HEK293 (cell line): ENCODE measurements around the gene ABAT.

ENCODE experiments used
- CTCF ChIA-PET: fragments of 350-600 bp; formaldehyde crosslinking; extraction: SDS; loops from one replicate; lab custom pipeline; 2021; ENCODE audit warnings: antibody characterized with exemption; lab: Yijun Ruan, JAX
- POLR2A ChIA-PET: fragments of 300-600 bp; formaldehyde crosslinking; extraction: SDS; loops from one replicate; lab custom pipeline; 2020; ENCODE audit warnings: antibody characterized with exemption, inconsistent platforms; lab: Yijun Ruan, JAX
- H3K27ac ChIP-seq: fragments of 200-500 bp; sonication (Bioruptor generic); 2 replicates; pipeline ENCODE4 v1.5.1; 2014; ENCODE audit warnings: low read depth, low read length, control low read depth, inconsistent platforms; ENCODE audit errors: extremely low read depth
- H3K36me3 ChIP-seq, 2 experiments: fragments of 200-500 bp in 1 of 2; sonication (Bioruptor generic) in 1 of 2; 1 replicate in 1 of 2; 2 replicates in 1 of 2; pipeline ENCODE4 v1.5.1; 2014 to 2017; ENCODE audit warnings: inconsistent platforms in 2 of 2, low read length in 2 of 2; ENCODE audit not compliant: control insufficient read depth in 2 of 2, insufficient read depth in 1 of 2
- H3K4me1 ChIP-seq: fragments of 200-500 bp; sonication (Bioruptor generic); 2 replicates; pipeline ENCODE4 v1.5.1; 2014; ENCODE audit warnings: mild to moderate bottlenecking, low read length, inconsistent platforms; ENCODE audit not compliant: control insufficient read depth, insufficient read depth
- H3K4me3 ChIP-seq: 2 replicates; pipeline ENCODE4 v1.5.1; 2011; ENCODE audit warnings: low read depth, mild to moderate bottlenecking, control low read depth, low read length, moderate library complexity
- H3K9me3 ChIP-seq: fragments of 200-500 bp; sonication (Bioruptor generic); 2 replicates; pipeline ENCODE4 v1.5.1; 2014; ENCODE audit warnings: low read depth, low read length, inconsistent platforms; ENCODE audit not compliant: control insufficient read depth, insufficient read depth
- FEZF1 ChIP-seq: fragments of 450-650 bp; formaldehyde crosslinking; IDR thresholded peaks from 2 replicates; pipeline ENCODE4 v1.5.1; 2016; ENCODE audit warnings: missing biosample characterization, missing genetic modification characterization
- KLF8 ChIP-seq: fragments of 450-650 bp; formaldehyde crosslinking; IDR thresholded peaks from 2 replicates; pipeline ENCODE4 v1.5.1; 2016; ENCODE audit warnings: missing biosample characterization, missing genetic modification characterization
- MYNN ChIP-seq: fragments of 450-650 bp; formaldehyde crosslinking; IDR thresholded peaks from 2 replicates; pipeline ENCODE4 v1.5.1; 2016; ENCODE audit warnings: missing biosample characterization, missing genetic modification characterization, borderline replicate concordance
- PRDM1 ChIP-seq: fragments of 450-650 bp; formaldehyde crosslinking; IDR thresholded peaks from 2 replicates; pipeline ENCODE4; 2016; ENCODE audit warnings: missing biosample characterization, missing genetic modification characterization
- RBAK ChIP-seq: fragments of 450-650 bp; formaldehyde crosslinking; IDR thresholded peaks from 2 replicates; pipeline ENCODE4 v1.5.1; 2016; ENCODE audit warnings: missing biosample characterization, missing genetic modification characterization
- REST ChIP-seq: fragments of 450-650 bp; formaldehyde crosslinking; IDR thresholded peaks from 2 replicates; pipeline ENCODE4 v1.5.1; 2016; ENCODE audit warnings: missing biosample characterization, missing genetic modification characterization
- SCRT2 ChIP-seq: fragments of 450-650 bp; formaldehyde crosslinking; IDR thresholded peaks from 2 replicates; pipeline ENCODE4 v1.5.1; 2016; ENCODE audit warnings: missing biosample characterization, missing genetic modification characterization
- SETDB1 ChIP-seq: IDR thresholded peaks from one replicate; pipeline ENCODE4 v1.6.1; 2017; ENCODE audit warnings: mild to moderate bottlenecking, low read length, moderate library complexity, mixed read lengths; ENCODE audit not compliant: insufficient read length
- SP2 ChIP-seq: fragments of 450-650 bp; formaldehyde crosslinking; IDR thresholded peaks from 2 replicates; pipeline ENCODE4 v1.5.1; 2016; ENCODE audit warnings: missing biosample characterization, missing genetic modification characterization
- YY1 ChIP-seq: fragments of 450-650 bp; formaldehyde crosslinking; IDR thresholded peaks from 2 replicates; pipeline ENCODE4 v1.5.1; 2018; ENCODE audit warnings: missing biosample characterization, missing genetic modification characterization
- ZNF114 ChIP-seq: fragments of 450-650 bp; formaldehyde crosslinking; IDR thresholded peaks from 2 replicates; pipeline ENCODE4 v1.5.0; 2017; ENCODE audit warnings: missing biosample characterization, missing genetic modification characterization
- ZNF133 ChIP-seq: fragments of 450-650 bp; formaldehyde crosslinking; IDR thresholded peaks from 2 replicates; pipeline ENCODE4 v1.5.1; 2016; ENCODE audit warnings: missing biosample characterization, missing genetic modification characterization
- ZNF202 ChIP-seq: fragments of 450-650 bp; formaldehyde crosslinking; IDR thresholded peaks from 2 replicates; pipeline ENCODE4 v1.5.1; 2016; ENCODE audit warnings: missing biosample characterization, missing genetic modification characterization, borderline replicate concordance
- ZNF26 ChIP-seq: fragments of 450-650 bp; formaldehyde crosslinking; IDR thresholded peaks from 2 replicates; pipeline ENCODE4 v1.5.1; 2016; ENCODE audit warnings: missing biosample characterization, missing genetic modification characterization
- ZNF266 ChIP-seq: fragments of 450-650 bp; formaldehyde crosslinking; IDR thresholded peaks from 2 replicates; pipeline ENCODE4 v1.5.1; 2016; ENCODE audit warnings: missing biosample characterization, missing genetic modification characterization, low read depth
- ZNF335 ChIP-seq: fragments of 450-650 bp; formaldehyde crosslinking; conservative IDR thresholded peaks from 2 replicates; pipeline ENCODE4 v1.5.1; 2016; ENCODE audit warnings: missing biosample characterization, missing genetic modification characterization
- ZNF488 ChIP-seq: fragments of 450-650 bp; formaldehyde crosslinking; IDR thresholded peaks from 2 replicates; pipeline ENCODE4 v1.5.1; 2016; ENCODE audit warnings: missing biosample characterization, missing genetic modification characterization
- ZNF510 ChIP-seq: fragments of 450-650 bp; formaldehyde crosslinking; IDR thresholded peaks from 2 replicates; pipeline ENCODE4 v1.5.1; 2018; ENCODE audit warnings: mild to moderate bottlenecking, missing genetic modification characterization, missing biosample characterization; ENCODE audit not compliant: insufficient replicate concordance
- ZNF514 ChIP-seq: fragments of 450-650 bp; formaldehyde crosslinking; IDR thresholded peaks from 2 replicates; pipeline ENCODE4 v1.5.1; 2016; ENCODE audit warnings: missing biosample characterization, missing genetic modification characterization
- ZNF549 ChIP-seq: fragments of 450-650 bp; IDR thresholded peaks from 2 replicates; pipeline ENCODE4 v1.5.1; 2018; ENCODE audit warnings: missing biosample characterization, missing genetic modification characterization, mild to moderate bottlenecking, inconsistent platforms, moderate library complexity
- ZNF596 ChIP-seq: fragments of 450-650 bp; IDR thresholded peaks from 2 replicates; pipeline ENCODE4 v1.5.0; 2018; ENCODE audit warnings: missing biosample characterization, mild to moderate bottlenecking, missing genetic modification characterization, moderate library complexity
- ZNF776 ChIP-seq: fragments of 450-650 bp; formaldehyde crosslinking; IDR thresholded peaks from 2 replicates; pipeline ENCODE4 v1.5.0; 2017; ENCODE audit warnings: missing biosample characterization, missing genetic modification characterization, borderline replicate concordance
- ZNF791 ChIP-seq: fragments of 450-650 bp; formaldehyde crosslinking; IDR thresholded peaks from 2 replicates; pipeline ENCODE4 v1.5.1; 2016; ENCODE audit warnings: missing biosample characterization, missing genetic modification characterization
- ZSCAN23 ChIP-seq: fragments of 450-650 bp; formaldehyde crosslinking; IDR thresholded peaks from 2 replicates; pipeline ENCODE4 v1.5.1; 2016; ENCODE audit warnings: missing biosample characterization, missing genetic modification characterization
- ZSCAN30 ChIP-seq: fragments of 450-650 bp; IDR thresholded peaks from 2 replicates; pipeline ENCODE4 v1.5.1; 2018; ENCODE audit warnings: missing biosample characterization, mild to moderate bottlenecking, missing genetic modification characterization, moderate library complexity
- TF ChIP-seq, protein P1 (sequence below): fragments of 450-650 bp; formaldehyde crosslinking; IDR thresholded peaks from 2 replicates; pipeline ENCODE4 v1.5.1; 2016; ENCODE audit warnings: missing biosample characterization, missing genetic modification characterization

Gene ABAT

GRCh38 chr16:8689686-8690085 is 15.3 kb downstream of the ABAT start (continued):
- TF ChIP-seq ZNF335 = no peak
- peak; percentile 52 for TF ChIP-seq SETDB1
- TF ChIP-seq ZNF202 = no peak
- no peak for TF ChIP-seq ZNF266 (tag by site-specific recombination)
- TF ChIP-seq MYNN = no peak
- no peak for TF ChIP-seq YY1 (tag by site-specific recombination)
- TF ChIP-seq SP2 (tag by site-specific recombination) = no peak
- no peak for TF ChIP-seq ZNF114 (tag by site-specific recombination)
- TF ChIP-seq, protein P1, sequence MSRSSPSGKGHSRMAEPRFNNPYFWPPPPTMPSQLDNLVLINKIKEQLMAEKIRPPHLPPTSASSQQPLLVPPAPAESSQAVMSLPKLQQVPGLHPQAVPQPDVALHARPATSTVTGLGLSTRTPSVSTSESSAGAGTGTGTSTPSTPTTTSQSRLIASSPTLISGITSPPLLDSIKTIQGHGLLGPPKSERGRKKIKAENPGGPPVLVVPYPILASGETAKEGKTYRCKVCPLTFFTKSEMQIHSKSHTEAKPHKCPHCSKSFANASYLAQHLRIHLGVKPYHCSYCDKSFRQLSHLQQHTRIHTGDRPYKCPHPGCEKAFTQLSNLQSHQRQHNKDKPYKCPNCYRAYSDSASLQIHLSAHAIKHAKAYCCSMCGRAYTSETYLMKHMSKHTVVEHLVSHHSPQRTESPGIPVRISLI (tag by site-specific recombination) = no peak
- no peak for TF ChIP-seq ZNF791 (tag by site-specific recombination)
- TF ChIP-seq SCRT2 (tag by site-specific recombination) = peak; percentile 49
- no peak for TF ChIP-seq PRDM1
- TF ChIP-seq ZSCAN23 = no peak
- TF ChIP-seq, all 188 proteins: peak for 3

DNA sequence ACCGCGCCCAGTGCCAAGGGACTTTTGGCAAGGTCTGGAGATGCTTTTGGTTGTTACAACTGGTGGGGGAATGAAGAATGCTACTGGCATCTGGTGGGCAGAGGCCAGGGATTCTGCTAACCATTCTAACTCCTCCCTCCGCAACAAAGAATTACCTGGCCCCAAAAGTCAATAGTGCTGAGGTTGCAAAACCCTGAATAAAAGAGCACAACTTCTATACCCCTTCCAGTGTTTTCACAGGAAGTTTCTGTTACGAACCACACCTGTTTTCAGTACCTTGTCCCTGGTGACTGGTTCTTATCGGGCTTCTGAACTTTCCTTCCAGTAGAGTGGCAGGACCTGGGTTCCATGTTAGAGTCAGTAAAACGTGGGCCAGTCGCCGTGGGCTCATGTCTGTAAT is 17.3 kb downstream of the ABAT start:
- Histone ChIP-seq H3K4me3 (no peak overlapping the region), H3K36me3 (peaks cover 0 to 3% of the 10 kb centered on the region in 2 experiments; a peak in 1 of 3 replicates), H3K9me3 (no peaks in the 10 kb centered on the region), H3K27ac (no peak overlapping the region), H3K4me1 (no peaks in the 10 kb centered on the region)
- POLR2A ChIA-PET = no interaction called here
- CTCF ChIA-PET = no interaction called here
- TF ChIP-seq RBAK (tag by site-specific recombination) = no peak
- no peak for TF ChIP-seq ZNF26
- TF ChIP-seq FEZF1 (tag by site-specific recombination) = no peak
- no peak for TF ChIP-seq ZNF776 (tag by site-specific recombination)
- no peak for TF ChIP-seq ZNF514

DNA sequence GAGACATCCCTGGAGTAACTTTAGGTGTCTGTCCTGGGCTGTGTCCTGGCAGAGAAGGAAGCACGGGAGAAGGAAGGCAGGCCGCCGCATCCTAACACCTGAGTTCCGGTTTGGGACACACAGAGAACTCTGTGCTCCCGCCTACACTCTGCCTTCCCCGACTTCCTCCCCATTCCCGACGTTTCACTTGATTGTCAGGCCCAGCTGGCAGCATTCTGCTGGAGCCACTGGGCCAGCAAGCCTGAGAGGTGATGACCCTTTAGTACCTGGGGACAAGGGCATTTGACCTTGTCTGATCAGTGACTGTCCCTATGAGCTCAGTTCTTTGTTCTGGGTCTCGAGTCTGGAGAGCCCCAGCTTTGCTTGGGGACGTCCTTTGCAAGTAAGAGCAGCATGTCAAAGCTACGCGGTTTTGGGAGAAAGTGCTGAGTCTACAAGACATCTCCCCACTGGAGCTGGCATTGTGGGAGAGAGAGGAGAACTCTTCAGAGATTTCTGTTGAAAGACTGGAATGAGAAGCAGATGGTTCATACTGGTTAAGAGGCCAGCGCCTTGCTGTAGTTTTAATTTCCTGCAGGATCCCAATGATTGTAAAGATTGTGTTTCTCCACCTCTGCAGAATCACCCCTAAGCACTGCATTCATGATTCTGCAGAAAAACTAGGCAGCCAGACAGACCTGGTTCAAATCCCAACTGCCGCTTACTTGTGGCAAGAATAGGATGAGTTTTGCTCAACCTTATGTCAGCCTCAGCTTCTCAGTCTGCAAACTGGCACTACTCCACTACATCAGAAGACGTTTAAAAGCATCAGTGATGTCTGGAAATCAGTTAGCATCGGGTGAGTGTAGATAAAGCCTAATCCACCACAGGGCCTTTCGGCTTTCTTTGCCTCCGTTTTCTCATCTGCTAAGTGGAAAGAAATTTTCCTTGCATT is 20.6 kb downstream of the ABAT start:
- CTCF ChIA-PET = no interaction called here
- no peak for TF ChIP-seq REST (tag by site-specific recombination)
- no peak for TF ChIP-seq ZSCAN30 (tag by site-specific recombination)
- TF ChIP-seq ZNF596 = no peak
- no peak for TF ChIP-seq ZNF488
- TF ChIP-seq ZNF133 = no peak
- TF ChIP-seq ZNF549 (tag by site-specific recombination) = no peak
- TF ChIP-seq ZNF510 (tag by site-specific recombination) = no peak
- no peak for TF ChIP-seq KLF8 (tag by site-specific recombination)

More for the DNA sequence above, 20.6 kb downstream of the ABAT start:
- no peak overlapping the region for H3K4me3 ChIP-seq
- H3K4me1 ChIP-seq = no peaks in the 10 kb centered on the region
- POLR2A ChIA-PET = no interaction called here
- H3K27ac ChIP-seq = no peak overlapping the region
- H3K36me3 ChIP-seq = peaks cover 0 to 2% of the 10 kb centered on the region in 2 experiments; a peak in 1 of 3 replicates
- no peaks in the 10 kb centered on the region for H3K9me3 ChIP-seq
